Activated CD4-positive, alpha-beta T cell treated with anti-CD3 and anti-CD28 coated beads, Interleukin-2, Interleukin-6, amounts not matched to agents 100 ng/mL and 50 ng/mL, durations not matched to agents 16 hours and 8 hours (primary cell): ENCODE measurements around the gene IYD.
"Not testable (repeated sequence)": the region's sequence is repeated elsewhere in the genome, so short reads cannot be mapped to it uniquely, and the experiment has no call there.

Experiments
- DNase-seq: peaks from one replicate; pipeline ENCODE4 v3.0.0-alpha.2; 2020

Gene IYD

DNA sequence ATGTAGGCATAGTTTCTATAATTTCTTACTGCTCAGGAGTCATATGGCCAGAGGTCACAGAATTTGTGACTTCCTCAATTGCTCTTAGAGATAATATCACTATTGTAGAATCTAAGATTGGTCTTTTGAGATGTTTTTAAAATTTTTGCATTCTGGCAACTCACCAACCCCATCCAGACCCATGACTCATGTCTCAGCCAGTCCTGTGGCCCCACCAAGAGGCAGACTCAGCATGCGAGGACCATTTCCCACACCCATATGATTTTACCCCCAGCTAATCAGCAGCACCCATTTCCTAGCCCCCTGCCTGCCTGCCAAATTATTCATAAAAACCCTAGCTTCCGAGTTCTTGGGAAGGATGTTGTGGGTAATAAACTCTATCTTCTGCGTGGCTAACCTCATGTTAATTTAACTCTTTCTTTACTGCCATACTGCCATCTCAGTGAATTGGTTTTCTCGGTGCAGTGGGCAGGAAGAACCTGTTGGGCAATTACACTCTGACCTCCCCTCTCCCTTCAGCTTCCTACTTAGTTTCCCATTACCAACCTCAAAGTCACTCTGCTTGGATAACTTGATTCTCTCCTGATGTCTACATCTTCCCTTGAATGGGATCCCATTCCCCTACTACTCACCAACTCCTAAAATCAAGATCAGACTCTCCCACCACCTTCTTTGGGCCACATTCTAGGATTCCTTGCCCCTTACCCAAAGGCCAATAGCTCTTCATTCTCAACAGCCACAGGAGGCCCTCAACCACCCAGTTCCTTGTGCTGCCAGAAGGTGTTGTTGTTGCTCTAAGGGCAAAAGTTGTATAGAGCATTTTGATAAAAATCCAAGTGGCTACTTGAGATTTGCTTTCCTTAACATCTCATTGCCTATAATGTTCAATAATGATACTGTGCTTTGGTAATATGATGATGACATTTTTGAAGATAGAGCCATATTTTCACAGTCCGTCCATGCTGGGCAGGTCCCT lies 16.2 kb upstream of the IYD start:
- DNase-seq = no peak

DNA sequence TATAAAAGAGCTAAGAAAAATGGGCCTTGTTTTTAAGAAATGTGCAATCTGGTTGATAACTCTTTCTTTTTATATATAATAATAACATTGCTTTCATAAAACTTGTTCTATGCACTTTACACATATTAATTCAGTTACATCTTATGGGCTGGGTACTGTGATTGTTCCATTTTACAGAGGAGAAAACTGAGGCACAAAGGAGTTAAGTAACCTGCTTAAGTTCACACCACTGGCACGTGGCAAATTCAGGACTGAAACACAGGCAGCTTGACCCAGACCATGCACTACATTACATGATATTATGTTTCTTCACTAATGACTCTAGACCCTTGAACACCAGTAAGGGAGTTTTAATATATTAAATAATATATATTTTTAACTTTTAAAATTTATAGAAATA lies 15.4 kb upstream of the IYD start:
- DNase-seq = no peak

DNA sequence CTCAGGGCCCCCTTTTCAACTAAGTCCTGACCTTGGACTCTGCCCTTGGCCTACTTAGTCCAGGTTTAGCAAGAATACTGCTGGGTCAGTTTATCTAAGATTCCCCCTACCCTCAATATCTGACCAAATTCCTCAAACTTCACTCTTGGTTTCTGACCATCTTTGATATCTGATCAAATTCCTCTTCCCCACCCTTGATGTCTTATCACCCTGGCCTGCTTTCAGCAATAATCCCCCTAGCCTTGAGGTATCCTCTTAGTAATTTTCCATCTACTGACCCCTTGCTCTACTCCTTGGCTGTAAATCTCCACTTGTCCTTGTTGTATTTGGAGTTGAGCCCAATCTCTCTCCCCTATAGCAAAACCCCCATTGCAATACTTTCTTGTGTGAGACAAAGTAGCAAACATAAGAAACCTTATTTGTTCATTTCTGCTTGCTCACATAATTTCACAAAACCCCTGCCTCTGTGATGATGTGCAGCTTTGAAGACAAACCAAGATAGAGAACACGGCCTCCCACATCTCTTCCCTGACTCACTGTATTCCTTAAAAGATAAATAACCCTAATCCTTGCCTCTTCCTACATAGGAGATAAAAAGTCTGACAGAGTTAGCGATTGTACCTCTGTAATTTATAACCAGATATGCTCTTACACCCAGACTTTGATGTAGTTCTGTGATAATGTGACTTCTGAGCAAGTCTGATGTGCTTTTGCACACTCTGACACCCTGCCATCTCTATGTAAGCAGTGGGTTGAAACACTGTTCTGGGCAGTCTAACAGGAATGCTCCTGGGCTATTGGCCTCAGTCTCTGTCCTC lies 13.8 kb upstream of the IYD start:
- no peak for DNase-seq

DNA sequence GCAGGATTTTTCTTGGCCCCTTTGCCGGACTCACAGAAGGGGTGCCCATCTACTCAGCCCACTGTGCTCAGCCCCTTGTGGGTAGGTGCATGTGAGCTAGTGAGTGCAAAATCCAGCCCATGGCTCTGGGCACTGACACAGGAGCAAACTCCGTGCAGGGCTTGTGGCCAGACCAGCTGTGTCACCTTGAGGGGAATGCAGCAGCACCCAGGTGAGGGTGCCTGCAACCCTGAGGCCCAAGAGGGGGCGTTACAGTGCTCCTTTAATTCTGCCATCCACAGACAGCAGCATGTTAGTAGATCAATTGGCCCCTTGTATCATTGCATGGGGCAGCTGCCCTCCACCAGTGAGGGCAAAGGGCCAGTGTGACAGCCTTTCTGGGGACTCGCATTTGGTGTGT lies 12.9 kb upstream of the IYD start:
- no peak for DNase-seq

DNA sequence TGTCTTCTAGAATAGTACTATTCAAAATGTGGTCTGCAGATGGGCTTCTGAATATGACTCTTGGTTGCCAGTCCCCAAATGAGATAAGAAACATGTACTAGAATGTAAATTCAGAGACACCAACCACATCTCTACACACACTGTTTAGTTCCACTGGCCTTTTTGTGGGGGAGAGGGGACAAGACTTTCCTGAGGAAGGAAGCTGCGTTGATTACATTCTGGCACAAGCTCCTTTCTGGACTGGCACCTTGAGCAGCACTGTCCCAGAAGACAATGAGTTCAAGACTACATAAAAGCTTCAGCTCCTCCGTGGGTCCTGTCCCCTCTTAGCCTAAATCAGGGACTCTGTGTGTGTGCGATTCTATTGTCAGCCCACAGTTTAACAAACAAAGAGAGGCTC lies 6.9 kb upstream of the IYD start:
- no peak for DNase-seq

DNA sequence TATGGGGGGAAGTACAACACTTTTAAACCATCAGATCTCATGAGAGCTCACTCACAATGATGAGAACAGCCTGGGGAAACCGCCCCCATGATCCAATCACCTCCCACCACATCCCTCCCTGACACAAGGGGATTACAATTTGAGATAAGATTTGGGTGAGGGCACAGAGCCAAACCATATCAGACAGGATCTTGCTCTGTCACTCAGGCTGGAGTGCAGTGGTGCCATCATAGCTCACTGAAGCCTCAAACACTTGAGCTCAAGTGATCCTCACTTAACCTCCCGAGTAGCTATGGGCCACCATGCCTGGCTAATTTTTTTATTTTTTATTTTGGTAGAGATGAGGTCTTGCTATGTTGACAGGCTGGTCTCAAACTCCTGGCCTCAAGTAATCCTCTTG lies 5.1 kb upstream of the IYD start:
- no peak for DNase-seq

DNA sequence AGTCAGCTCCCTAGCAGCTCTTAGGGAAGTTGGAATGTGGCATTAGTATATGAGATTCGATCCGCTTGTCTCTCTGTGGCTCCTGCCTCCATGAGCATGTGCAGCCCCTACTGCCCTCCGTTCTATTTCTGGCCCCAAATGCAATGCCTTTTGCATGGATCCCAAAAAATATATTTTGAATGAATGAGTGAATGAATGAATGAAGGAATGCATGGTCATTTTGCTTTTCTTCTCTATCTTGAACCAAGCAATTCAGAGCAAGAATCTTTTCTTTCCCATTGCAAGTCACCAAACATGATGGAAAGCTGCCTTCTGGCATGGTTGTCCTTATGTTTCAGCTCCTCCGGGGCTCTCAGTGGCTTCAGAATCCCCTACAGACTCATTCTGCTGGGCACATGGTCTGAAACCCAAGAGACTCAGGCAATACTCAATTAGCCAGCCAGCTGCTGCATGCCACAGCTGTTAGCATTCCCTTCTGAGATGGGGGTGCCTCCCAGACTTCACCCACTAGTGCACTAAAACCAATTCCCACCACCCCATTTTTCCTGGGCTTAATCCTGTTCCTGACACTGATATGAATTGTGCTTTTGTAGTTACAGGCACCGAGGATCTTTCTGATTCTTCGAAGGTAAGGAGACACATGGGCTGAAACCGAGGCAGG lies 2.6 kb upstream of the IYD start:
- no peak for DNase-seq

DNA sequence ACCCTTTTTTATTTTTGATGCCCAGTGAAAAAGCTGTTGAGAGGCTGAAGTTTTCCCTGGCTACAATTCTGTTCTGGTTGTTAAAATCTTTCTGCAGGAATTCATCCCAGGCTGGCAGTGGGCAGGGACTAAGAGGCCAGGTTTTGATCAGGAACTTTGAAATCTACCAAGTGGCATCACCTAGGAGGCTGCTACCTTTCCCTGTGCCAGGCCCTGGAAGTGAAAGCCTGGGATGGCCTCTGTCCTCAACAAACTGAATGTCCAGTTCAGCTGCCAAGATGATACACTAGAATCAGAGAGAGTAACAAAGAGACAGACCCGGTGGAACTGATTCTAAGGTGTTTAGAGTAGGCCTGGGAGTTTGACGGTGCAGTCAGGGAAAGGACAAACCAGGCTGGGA lies 596 bp downstream of the IYD start:
- DNase-seq = no peak

DNA sequence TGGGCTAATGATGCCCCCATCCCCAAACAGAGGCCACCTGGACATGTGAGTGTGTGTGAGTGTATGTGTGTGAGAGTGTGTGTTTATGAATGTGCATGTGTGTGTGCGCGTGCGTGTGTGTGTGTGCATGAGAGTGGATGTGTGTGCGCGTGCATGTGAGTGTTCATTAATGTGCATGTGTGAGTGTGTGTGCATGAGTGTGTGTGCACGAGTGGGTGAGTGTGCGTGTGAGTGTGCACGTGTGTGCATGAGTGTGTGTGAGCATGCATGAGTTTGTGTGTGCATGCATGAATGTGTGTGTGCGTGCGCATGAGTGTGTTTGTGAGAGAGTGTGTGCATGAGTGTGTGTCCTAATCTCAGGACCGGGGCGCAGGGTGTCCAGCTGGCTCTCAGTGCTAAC lies 1.3 kb downstream of the IYD start:
- DNase-seq = no peak

DNA sequence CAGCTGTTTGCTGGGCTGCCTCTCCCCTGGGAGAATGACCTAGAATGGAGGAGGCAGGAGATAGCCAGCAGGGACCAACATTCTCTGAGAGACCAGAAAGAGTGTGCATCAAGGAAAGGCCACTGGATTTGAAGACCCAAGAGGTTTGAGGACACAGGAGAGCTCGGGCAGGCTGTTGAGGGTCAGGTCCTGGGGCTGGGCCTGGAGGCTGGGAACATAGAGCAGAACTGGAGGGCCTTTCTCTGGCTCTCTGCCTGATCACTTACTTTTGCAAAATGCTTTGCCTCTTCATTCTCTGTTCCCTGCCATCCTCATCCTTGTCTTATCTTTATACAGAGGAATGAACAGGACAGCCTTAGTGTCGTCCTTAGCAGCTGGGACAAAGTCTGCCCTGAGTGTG lies 2.5 kb downstream of the IYD start:
- DNase-seq = no peak

DNA sequence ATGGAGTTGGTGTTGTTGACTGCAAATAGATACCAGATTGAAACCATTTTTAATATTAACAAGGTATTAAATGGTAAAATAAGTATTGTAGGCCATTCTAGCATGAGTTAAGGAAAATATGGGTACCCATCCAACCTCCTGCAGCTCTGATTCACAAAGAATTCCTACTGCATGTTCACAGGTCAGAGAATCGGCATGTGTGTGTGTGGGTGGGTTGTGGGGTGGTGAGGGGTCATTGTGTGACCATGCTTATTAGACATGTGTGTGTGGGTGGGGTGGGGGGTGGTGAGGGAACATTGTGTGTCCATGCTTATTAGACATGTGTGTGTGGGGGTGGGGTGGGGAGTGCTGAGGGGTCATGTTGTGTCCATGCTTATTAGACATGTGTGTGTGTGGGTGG lies 3.2 kb downstream of the IYD start:
- DNase-seq = no peak

DNA sequence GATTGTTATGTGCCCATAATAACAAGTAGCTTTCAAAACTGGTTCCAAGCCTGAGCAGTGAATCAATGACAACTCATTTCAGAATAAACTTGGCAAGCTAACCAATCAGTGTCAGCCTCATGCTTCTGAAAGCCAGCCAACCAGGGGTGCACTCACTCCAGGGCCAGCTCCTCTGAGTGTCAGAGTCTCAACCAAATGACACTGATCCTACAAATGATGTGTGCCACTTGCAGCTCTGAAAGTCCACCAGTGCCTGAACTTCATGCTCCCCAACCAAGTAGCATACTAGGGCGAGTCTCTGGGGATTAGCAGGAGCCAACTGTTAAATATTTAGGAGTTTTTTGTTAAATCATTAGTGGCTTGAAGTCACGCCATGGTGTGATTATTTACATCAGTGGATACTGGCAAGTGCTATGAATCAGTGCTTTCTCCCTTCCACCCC lies 4.5 kb downstream of the IYD start:
- peak; percentile 18 for DNase-seq

DNA sequence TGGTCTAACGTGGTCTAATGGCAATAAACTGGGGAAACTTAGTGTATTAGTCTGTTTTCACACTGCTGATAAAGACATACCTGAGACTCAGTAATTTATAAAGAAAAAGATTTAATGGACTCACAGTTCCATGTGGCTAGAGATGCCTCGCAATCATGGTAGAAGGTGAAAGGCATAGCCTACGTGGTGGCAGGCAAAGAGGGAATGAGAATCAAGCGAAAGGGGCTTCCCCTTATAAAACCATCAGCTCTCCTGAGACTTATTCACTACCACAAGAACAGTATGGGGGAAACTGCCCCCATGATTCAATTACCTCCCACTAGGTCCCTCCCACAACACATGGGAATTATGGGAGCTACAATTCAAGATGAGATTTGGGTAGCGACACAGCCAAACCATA lies 5.5 kb downstream of the IYD start:
- not testable (repeated sequence) for DNase-seq

DNA sequence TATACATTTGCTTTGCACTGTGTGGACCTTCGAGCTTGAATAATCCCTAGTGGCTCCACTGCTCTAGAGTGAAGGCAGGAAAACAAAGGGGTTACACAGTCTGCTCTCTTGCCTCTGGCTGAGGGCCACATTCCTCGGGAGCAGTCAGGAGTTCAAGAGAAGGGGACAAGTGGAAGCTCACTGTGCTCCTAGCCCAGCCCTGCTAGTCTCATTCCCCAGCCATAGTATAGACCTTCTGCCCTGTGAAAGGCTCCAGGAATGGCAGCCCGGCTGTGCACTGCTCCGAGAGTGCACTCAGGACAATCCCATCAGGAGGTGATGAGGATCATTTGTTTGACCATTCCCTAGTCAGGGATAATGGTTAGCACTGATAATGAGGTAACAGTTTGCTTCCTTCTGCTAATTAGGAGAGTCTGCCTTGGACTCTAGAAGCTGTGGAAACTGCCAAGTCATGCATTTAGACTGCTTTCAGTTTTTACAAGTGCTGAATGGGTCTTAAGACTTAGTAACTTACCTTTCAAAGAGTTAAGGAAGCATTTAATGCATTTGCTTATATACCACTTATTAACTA lies 8.5 kb downstream of the IYD start:
- no peak for DNase-seq

DNA sequence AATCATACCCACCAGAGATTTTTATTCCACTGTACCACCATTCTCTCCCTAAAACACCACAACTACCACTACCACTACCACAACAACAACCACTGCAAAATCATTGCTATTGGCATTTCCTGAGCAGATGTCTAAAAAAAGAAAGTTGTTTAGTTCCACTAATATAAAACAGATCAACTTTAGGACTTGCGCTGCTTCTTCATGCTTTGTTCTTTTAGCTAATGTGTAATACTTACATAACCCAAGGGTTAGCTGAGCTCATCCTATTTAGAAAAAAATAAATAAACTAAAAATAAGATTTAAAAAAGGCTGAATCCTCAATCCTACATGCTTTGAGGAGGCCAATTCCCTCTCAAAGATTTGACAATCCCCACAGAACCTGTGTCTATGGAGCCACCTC lies 11.4 kb downstream of the IYD start:
- DNase-seq = no peak

DNA sequence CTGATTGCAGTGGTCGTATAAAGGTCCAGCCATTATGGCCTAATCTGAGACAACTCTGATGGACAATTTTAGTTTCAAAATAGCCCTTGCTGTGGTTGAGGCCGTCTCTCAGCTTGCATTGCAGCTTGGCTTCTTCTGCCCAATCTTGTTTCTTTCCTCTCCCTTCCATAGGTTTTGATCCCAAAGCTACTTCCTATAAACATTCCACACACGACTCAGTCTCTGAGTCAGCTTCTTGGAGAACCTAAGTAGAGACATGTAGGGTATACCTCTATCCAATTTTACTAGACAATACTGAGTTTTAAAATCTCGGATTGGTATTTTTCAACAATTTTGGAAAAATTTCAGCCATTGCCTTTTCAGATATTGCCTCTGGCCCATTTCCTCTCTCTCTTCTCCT lies 13.4 kb downstream of the IYD start:
- DNase-seq = no peak

DNA sequence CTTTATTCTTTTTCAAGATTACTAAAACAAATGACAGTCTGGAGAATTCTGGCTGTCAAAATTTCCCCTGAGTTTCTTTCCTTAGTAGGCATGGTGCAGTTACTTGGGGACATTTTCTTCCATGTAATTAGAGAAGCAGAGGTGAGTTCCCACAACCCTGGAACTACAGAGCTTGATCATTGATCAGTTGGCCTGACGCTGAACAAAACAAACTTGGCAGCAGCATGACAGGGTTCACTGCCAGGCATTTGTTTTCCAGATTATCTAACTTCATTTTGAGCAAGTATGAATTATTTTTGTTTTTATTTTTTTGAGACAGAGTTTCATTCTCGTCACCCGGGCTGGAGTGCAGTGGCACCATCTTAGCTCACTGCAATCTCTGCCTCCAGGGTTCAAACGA lies 22.6 kb downstream of the IYD start:
- DNase-seq = no peak

DNA sequence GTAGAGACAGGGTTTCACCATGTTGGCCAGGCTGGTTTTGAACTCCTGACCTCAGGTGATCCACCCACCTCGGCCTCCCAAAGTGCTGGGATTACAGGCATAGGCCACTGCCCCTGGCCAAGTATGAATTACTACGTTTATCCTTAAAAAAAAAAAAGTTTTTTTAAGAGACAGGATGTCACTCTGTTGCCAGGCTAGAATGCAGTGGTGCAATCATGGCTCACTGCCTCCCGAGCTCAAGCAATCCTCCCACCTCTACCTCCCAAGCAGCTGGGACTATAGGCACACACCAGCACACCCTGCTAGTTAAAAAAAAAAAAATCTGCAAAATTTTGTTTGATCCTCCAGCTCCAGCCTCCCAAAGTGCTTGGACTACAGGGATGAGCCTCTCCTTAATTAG lies 23.1 kb downstream of the IYD start:
- DNase-seq = no peak

DNA sequence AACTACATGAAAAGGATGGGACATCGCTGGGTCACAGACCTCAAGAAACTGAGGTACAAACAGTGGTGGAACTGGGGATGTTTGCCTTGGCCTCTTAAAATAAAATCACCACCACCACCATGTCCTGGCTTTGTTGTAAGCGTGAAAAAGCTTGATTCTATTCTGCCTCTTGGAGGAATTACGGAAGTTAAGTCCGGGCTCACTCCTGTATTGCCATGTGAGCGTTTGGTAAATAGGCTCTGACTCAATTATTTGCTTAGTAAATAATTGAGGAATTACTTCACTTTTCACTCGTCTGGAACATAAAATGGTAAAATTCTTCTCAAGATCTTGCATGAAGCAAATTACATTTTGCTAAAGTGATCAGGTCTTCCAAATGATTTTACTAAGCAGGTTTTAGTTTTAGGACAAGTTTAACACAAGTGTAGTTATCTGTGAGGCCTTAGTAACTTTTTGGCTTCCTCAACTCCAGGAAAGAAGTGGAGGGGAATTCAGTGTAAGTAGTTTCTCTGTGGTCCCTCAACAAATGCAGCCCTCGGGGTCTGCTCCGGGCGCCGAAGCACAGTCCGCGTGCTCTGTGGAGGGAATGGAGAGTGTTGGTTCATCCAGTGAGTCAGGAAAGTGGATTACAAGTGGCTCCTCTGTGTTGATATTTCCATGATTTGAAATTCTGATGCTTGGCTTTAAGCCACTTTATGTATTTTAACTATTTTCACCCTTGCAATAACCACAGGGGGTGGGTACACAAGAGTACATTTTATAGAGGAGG lies 23.8 kb downstream of the IYD start:
- no peak for DNase-seq

DNA sequence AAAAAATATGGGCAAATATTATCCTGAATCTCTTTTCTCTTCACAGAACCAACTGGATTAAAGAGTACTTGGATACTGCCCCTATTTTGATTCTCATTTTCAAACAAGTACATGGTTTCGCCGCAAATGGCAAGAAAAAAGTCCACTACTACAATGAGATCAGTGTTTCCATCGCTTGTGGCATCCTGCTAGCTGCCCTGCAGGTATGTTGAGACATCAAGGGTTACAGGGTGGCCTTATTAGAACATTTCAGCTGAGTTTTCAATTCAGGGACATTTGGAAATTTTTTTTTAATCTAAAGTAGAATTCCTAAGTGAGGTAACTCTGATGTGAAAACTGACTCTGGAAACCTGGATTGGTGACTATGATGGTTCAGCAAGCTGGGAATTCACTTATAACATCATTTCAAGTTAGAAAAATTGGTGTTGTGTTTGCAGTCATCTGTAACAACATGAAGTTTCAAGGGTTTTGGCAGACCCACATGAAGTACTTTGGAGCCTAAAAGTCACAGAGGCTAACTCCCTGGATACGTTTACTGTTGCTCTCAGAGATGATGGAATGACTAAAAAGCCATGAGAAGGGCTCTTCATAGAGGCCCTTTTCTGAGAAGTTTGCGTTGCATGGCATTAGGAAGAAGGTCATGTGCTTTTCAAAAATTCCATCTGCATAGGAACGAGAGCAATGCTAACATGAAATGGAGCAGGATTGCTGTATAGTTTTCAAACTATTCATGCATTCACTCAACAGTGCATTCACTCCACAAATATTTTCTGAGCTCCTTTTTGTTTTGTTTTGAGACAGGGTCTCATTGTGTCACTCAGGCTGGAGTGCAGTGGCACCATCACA lies 25.5 kb downstream of the IYD start:
- DNase-seq = no peak

DNA sequence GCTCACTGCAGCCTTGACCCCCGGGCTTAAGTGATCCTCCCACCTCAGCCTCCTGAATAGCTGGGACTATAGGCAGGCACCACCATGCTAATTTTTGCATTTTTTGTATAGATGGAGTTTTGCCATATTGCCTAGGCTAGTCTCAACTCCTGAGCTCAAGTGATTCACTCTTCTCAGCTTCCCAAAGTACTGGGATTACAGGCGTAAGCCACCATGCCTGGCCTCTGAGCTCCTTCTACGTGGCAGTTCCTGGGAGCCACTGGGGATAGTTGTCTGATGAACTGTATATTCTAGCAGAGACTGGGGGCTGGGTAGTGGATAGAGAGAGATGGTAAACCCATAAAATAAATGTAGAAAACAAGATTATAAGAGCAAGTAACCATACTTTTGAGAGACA lies 26.1 kb downstream of the IYD start:
- DNase-seq = no peak
